Tibial nerve (tissue), 4 donors: ENCODE measurements around the gene PRMT5. TPM values are rescaled to one million over a fixed set of nuclear protein-coding genes. Genes with fewer than 3 reads are reported as not detected.

Experiments used
- DNase-seq, 2 donors: peaks; one replicate each; pipeline ENCODE4 v3.0.0-alpha.2; 2019; ENCODE audit warnings: low spot score in 2 of 2
- H3K27ac ChIP-seq, 4 donors: fragments of 200-600 bp; sonication (generic) in 3 of 4; one replicate each; pipeline ENCODE4 v1.5.1; 2017 to 2019; ENCODE audit warnings: mild to moderate bottlenecking in 1 of 4
- H3K27me3 ChIP-seq, 2 donors: fragments of 200-600 bp; sonication (generic) in 1 of 2; one replicate each; pipeline versions ENCODE4 v1.5.1 to v1.6.0; 2017 to 2019
- H3K36me3 ChIP-seq, 3 donors: fragments of 200-600 bp; sonication (generic); one replicate each; pipeline ENCODE4 v1.5.1; 2018 to 2019
- H3K4me1 ChIP-seq, 4 donors: fragments of 200-600 bp; sonication (generic) in 3 of 4; one replicate each; pipeline ENCODE4 v1.5.1; 2017 to 2019
- H3K4me3 ChIP-seq, 4 donors: fragments of 200-600 bp; sonication (generic) in 3 of 4; one replicate each; pipeline ENCODE4 v1.5.1; 2017 to 2019; ENCODE audit warnings: mild to moderate bottlenecking in 1 of 4, moderate library complexity in 1 of 4
- H3K9me3 ChIP-seq, 4 donors: fragments of 200-600 bp; sonication (generic) in 3 of 4; one replicate each; pipeline ENCODE4 v1.5.1; 2017 to 2019
- EP300 ChIP-seq, 2 donors: sonication (generic); formaldehyde crosslinking; IDR thresholded peaks; one replicate each; pipeline ENCODE4 v1.6.1; 2017; ENCODE audit warnings: antibody characterized with exemption in 2 of 2, mild to moderate bottlenecking in 1 of 2
- POLR2A ChIP-seq, 2 donors: fragments of 450-650 bp; IDR thresholded peaks; one replicate each; pipeline ENCODE4 v1.6.1; 2017; ENCODE audit warnings: antibody characterized with exemption in 2 of 2, mild to moderate bottlenecking in 2 of 2, moderate library complexity in 2 of 2
- WGBS, 2 donors: methylation state at CpG; one replicate each; pipeline ENCODE4 v1.1.5; 2018; 5-methylcytosine and 5-hydroxymethylcytosine counted together
- total RNA-seq, 4 donors: library from RNA; depleted of rRNA; stranded (reverse); fragments of >200 nt; gene quantifications; one replicate each; pipeline ENCODE4 v1.1.0, GENCODE V29; 2016
- TF ChIP-seq, protein P1 (sequence below), 5 experiments: fragments of 200-600 bp in 3 of 5; fragments of 450-650 bp in 2 of 5; sonication (generic) in 3 of 5; IDR thresholded peaks; one replicate each; pipeline ENCODE4 v1.5.1; 2016 to 2019; ENCODE audit warnings: antibody characterized with exemption in 5 of 5, mild to moderate bottlenecking in 3 of 5, moderate library complexity in 2 of 5

Gene PRMT5
- total RNA-seq, 4 donors from 2014 or later: 60.6 to 82.5 (median 76.8) TPM

DNA sequence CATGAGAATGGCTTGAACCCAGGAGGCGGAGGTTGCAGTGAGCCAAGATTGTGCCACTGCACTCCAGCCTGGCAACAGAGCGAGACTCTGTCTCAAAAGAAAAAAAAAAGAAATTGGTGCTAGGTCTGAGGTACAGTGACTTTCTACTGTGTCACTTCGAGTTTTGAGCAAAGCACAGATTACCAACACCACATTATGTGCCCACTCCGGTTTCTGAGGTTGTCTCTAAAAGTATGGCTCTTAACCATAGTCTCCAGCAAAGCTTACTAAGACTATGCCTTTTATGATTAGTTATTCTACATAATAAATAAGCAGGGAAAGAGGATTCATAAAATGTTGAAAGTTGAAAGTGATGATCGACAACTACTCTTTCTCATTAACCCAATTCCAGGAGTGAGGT is 18.3 kb downstream of the PRMT5 start:
- H3K36me3 ChIP-seq: peaks cover 0 to 76% (median 12%) of the 10 kb centered on the region in 3 donors
- WGBS, 2 donors: 90% methylated on average over 5 of the region's 5 CpGs

DNA sequence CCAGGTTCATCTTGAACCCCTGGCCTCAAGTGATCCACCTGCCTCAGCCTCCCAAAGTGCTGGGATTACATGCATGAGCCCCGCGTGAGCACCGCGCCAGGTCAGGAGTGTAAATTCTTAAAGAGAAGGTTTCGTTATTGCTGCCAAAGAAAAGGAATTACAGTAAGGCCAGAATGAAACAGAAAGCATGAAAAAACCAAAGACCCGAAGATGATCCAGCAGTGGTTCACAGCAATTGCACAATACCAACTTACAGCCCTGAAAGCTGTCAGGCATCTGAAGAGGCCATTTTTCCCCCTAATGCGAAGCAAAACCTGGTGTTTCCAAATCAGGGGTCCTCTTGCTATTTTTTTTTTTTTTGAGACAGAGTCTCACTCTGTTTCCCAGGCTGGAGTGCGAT is 20.6 kb downstream of the PRMT5 start:
- H3K36me3 ChIP-seq: peaks cover 2 to 91% (median 16%) of the 10 kb centered on the region in 3 donors
- 88 to 89% methylated on average over 8 of the region's 8 CpGs for WGBS, 2 donors

More for the DNA sequence above, 18.3 kb downstream of the PRMT5 start:
- Histone ChIP-seq H3K27ac (no peak overlapping the region), H3K9me3 (no peaks in the 10 kb centered on the region), H3K4me1 (peaks cover 0 to 24% (median under 1%) of the 10 kb centered on the region in 4 donors), H3K27me3 (no peaks in the 10 kb centered on the region), H3K4me3 (no peak overlapping the region)
- no peak for DNase-seq
- TF ChIP-seq, protein P1, sequence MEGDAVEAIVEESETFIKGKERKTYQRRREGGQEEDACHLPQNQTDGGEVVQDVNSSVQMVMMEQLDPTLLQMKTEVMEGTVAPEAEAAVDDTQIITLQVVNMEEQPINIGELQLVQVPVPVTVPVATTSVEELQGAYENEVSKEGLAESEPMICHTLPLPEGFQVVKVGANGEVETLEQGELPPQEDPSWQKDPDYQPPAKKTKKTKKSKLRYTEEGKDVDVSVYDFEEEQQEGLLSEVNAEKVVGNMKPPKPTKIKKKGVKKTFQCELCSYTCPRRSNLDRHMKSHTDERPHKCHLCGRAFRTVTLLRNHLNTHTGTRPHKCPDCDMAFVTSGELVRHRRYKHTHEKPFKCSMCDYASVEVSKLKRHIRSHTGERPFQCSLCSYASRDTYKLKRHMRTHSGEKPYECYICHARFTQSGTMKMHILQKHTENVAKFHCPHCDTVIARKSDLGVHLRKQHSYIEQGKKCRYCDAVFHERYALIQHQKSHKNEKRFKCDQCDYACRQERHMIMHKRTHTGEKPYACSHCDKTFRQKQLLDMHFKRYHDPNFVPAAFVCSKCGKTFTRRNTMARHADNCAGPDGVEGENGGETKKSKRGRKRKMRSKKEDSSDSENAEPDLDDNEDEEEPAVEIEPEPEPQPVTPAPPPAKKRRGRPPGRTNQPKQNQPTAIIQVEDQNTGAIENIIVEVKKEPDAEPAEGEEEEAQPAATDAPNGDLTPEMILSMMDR (IDR thresholded peaks at IDR 0.05): no peak
- TF ChIP-seq EP300 (IDR thresholded peaks at IDR 0.05): no peak
- TF ChIP-seq POLR2A (IDR thresholded peaks at IDR 0.05): no peak

DNA sequence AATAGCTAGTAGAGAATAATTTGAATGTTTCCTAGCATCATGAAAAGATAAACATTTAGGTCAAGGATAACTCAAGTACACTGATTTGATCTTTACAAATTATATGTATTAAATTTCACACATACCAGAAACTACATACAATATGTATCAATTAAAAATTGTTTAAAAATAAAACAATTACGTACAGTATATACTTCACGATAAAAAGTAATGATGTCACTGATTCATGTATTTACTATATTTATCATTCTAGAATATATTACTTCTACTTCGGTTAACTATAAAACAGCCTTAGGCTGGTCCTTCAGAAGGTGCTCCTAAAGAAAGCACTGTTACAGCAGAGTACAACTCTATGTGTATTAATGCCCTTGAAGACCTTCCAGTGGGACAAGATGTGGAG is 21.7 kb downstream of the PRMT5 start:
- 86 to 90% methylated on average over 3 of the region's 3 CpGs for WGBS, 2 donors
- no peaks in the 10 kb centered on the region for H3K27me3 ChIP-seq
- TF ChIP-seq, protein P1 (IDR thresholded peaks at IDR 0.05): no peak
- TF ChIP-seq EP300 (IDR thresholded peaks at IDR 0.05) (no peak), POLR2A (IDR thresholded peaks at IDR 0.05) (no peak)
- no peak overlapping the region for H3K4me3 ChIP-seq
- H3K27ac ChIP-seq: no peak overlapping the region
- no peaks in the 10 kb centered on the region for H3K9me3 ChIP-seq
- H3K36me3 ChIP-seq: peaks cover 2 to 98% (median 16%) of the 10 kb centered on the region in 3 donors
- peaks cover 0 to 14% (median 0%) of the 10 kb centered on the region in 4 donors for H3K4me1 ChIP-seq
- DNase-seq: no peak

More for the DNA sequence above, 20.6 kb downstream of the PRMT5 start:
- Histone ChIP-seq H3K4me3 (no peak overlapping the region), H3K4me1 (peaks cover 0 to 16% (median 0%) of the 10 kb centered on the region in 4 donors), H3K27ac (no peak overlapping the region), H3K27me3 (no peaks in the 10 kb centered on the region), H3K9me3 (no peaks in the 10 kb centered on the region)
- TF ChIP-seq, protein P1 (IDR thresholded peaks at IDR 0.05): no peak
- TF ChIP-seq POLR2A (IDR thresholded peaks at IDR 0.05): no peak
- TF ChIP-seq EP300 (IDR thresholded peaks at IDR 0.05): no peak
- DNase-seq: no peak

DNA sequence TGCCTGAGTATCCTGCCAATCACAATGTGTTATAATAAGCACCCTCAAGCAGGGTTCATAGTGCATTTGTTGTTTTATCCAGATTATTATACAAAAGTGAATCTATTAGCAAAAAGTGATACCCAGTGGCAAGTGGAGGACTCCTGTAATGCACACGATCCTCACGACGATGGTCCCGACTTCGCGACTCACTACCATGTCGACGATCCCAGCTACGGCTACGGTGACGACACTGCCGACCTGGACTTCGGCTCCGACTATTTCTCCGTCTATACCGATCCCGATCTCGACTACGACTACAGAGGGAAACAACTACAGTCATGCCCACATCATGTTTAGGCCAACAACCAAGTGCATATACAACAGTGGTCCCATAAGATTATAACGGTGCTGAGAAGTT is 23.1 kb downstream of the PRMT5 start:
- H3K4me3 ChIP-seq: no peak overlapping the region
- no peaks in the 10 kb centered on the region for H3K27me3 ChIP-seq
- H3K4me1 ChIP-seq: peaks cover 0 to under 1% (median 0%) of the 10 kb centered on the region in 4 donors
- 95 to 98% methylated on average over 20 of the region's 20 CpGs for WGBS, 2 donors
- TF ChIP-seq POLR2A (IDR thresholded peaks at IDR 0.05): no peak
- no peak overlapping the region for H3K27ac ChIP-seq
- H3K36me3 ChIP-seq: peaks cover 2 to 100% (median 16%) of the 10 kb centered on the region in 3 donors
- H3K9me3 ChIP-seq: no peaks in the 10 kb centered on the region
- DNase-seq: no peak

DNA sequence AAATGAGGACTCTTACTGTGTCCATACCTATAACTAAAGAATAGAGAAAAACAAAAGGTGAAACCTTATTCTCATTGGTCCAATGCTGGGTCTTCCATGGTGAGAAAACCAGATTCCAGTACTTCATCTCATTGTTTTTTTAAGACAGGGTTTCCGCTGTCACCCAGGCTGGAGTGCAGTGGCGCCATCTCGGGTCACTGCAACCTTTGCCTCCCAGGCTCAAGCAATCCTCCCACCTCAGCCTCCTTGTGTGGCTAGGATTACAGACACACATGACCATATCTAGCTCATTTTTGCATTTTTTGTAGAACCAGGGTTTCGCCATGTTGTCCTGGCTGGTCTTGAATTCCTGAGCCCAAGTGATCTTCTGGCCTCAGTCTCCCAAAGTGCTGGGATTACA is 23.5 kb downstream of the PRMT5 start:
- no peaks in the 10 kb centered on the region for H3K4me1 ChIP-seq
- 85 to 96% methylated on average over 4 of the region's 4 CpGs for WGBS, 2 donors
- no peaks in the 10 kb centered on the region for H3K27me3 ChIP-seq
- TF ChIP-seq POLR2A (IDR thresholded peaks at IDR 0.05) (no peak), EP300 (IDR thresholded peaks at IDR 0.05) (no peak)
- TF ChIP-seq, protein P1 (IDR thresholded peaks at IDR 0.05): no peak
- H3K9me3 ChIP-seq: no peaks in the 10 kb centered on the region
- peaks cover 2 to 100% (median 16%) of the 10 kb centered on the region in 3 donors for H3K36me3 ChIP-seq
- H3K4me3 ChIP-seq: no peak overlapping the region
- DNase-seq: no peak
- H3K27ac ChIP-seq: no peak overlapping the region

DNA sequence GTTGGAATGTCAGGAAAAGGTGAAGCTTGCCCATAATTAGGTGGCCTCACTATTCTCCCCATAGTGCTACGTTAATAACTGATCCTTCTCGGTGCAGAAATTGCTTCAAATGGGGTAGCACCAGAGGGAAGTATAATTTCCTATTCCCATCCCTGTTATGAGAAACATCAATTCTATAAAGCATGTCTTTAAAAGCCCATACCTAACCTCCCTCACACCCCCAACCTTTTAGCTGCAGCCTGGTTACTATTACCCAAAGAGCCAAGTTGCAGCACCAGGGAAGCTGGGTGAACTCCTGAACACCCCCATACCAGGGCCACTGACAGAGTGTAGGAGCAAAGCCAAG is 25.5 kb downstream of the PRMT5 start:
- DNase-seq: no peak
- Histone ChIP-seq H3K9me3 (no peaks in the 10 kb centered on the region), H3K4me1 (peaks cover 0 to 8% (median 0%) of the 10 kb centered on the region in 4 donors), H3K27me3 (no peaks in the 10 kb centered on the region), H3K27ac (no peak overlapping the region), H3K36me3 (peaks cover 2 to 85% (median 7%) of the 10 kb centered on the region in 3 donors), H3K4me3 (no peak overlapping the region)
- TF ChIP-seq, protein P1 (IDR thresholded peaks at IDR 0.05): no peak
- TF ChIP-seq EP300 (IDR thresholded peaks at IDR 0.05) (no peak), POLR2A (IDR thresholded peaks at IDR 0.05) (no peak)
- 75 to 86% methylated on average over 2 of the region's 2 CpGs for WGBS, 2 donors
